ENCODE results near the gene POMT1. TPM values are rescaled to one million over a fixed set of nuclear protein-coding genes. Genes with fewer than 3 reads are reported as not detected.

POMT1 gene
- total RNA-seq, 4 donors from 2014 or later = 14.3 to 43.1 (median 32.2) TPM

- in situ Hi-C loops (cut with MboI; ENCODE audit: low sequenced_read_pairs in 4 of 4) = loop anchor here in 2 of 4 donors (25.0 kb wide), 1 partner anchor 708 kb away; no protein-coding TSS in a partner anchor
Measured at GRCh38 chr9:131554087-131554842, 51.5 kb downstream of the POMT1 start.

GRCh38 chr9:131554843-131555351 lies 52.2 kb downstream of the POMT1 start:
- no peaks in the 10 kb centered on the region for H3K4me1 ChIP-seq
- in situ Hi-C loops (cut with MboI; ENCODE audit: low sequenced_read_pairs in 4 of 4) (loop anchor here in 2 of 4 donors (25.0 kb wide), 1 partner anchor 707 kb away; no protein-coding TSS in a partner anchor), intact Hi-C loops (cut with DNase I; ENCODE audit: low total_unique reads) (no loop called here)
- ATAC-seq = no peak
- H3K27me3 ChIP-seq = peaks cover 40 to 52% (median 47%) of the 10 kb centered on the region in 3 donors
- H3K27ac ChIP-seq = no peak overlapping the region
- TF ChIP-seq CTCF (IDR thresholded peaks at IDR 0.05 in 4 of 5, conservative IDR thresholded peaks at IDR 0.05 in 1 of 5) (no peak), POLR2A (IDR thresholded peaks at IDR 0.05) (no peak)
- no peak overlapping the region for H3K4me3 ChIP-seq
- H3K36me3 ChIP-seq = no peaks in the 10 kb centered on the region
- H3K9me3 ChIP-seq = no peaks in the 10 kb centered on the region
- DNase-seq = no peak

More at GRCh38 chr9:131554087-131554842, 51.5 kb downstream of the POMT1 start:
- no peak for TF ChIP-seq POLR2A (IDR thresholded peaks at IDR 0.05)
- TF ChIP-seq CTCF (IDR thresholded peaks at IDR 0.05 in 4 of 5, conservative IDR thresholded peaks at IDR 0.05 in 1 of 5) = no peak
- Histone ChIP-seq H3K27ac (no peak overlapping the region), H3K36me3 (no peaks in the 10 kb centered on the region), H3K9me3 (no peaks in the 10 kb centered on the region), H3K4me3 (no peak overlapping the region), H3K4me1 (no peaks in the 10 kb centered on the region), H3K27me3 (peaks cover 40 to 58% (median 52%) of the 10 kb centered on the region in 3 donors)
- ATAC-seq = no peak
- intact Hi-C loops (cut with DNase I; ENCODE audit: low total_unique reads) = no loop called here
- DNase-seq = no peak

GRCh38 chr9:131555841-131556673 lies 53.3 kb downstream of the POMT1 start:
- intact Hi-C loops (cut with DNase I; ENCODE audit: low total_unique reads) (no loop called here), in situ Hi-C loops (cut with MboI; ENCODE audit: low sequenced_read_pairs in 4 of 4) (loop anchor here in 2 of 4 donors (25.0 kb wide), 1 partner anchor 706 kb away; no protein-coding TSS in a partner anchor)
- H3K4me1 ChIP-seq = no peaks in the 10 kb centered on the region
- peaks cover 40% of the 10 kb centered on the region in 3 donors for H3K27me3 ChIP-seq
- H3K27ac ChIP-seq = no peak overlapping the region
- no peak for DNase-seq
- H3K9me3 ChIP-seq = no peaks in the 10 kb centered on the region
- no peak for ATAC-seq
- no peaks in the 10 kb centered on the region for H3K36me3 ChIP-seq
- TF ChIP-seq POLR2A (IDR thresholded peaks at IDR 0.05) (no peak), CTCF (IDR thresholded peaks at IDR 0.05 in 4 of 5, conservative IDR thresholded peaks at IDR 0.05 in 1 of 5) (no peak)
- H3K4me3 ChIP-seq = no peak overlapping the region

GRCh38 chr9:131557855-131558548 lies 55.3 kb downstream of the POMT1 start:
- no peak overlapping the region for H3K27ac ChIP-seq
- in situ Hi-C loops (cut with MboI; ENCODE audit: low sequenced_read_pairs in 4 of 4) (loop anchor here in 2 of 4 donors (25.0 kb wide), 1 partner anchor 704 kb away; no protein-coding TSS in a partner anchor), intact Hi-C loops (cut with DNase I; ENCODE audit: low total_unique reads) (no loop called here)
- no peak overlapping the region for H3K4me3 ChIP-seq
- no peaks in the 10 kb centered on the region for H3K4me1 ChIP-seq
- no peak for ATAC-seq
- TF ChIP-seq POLR2A (IDR thresholded peaks at IDR 0.05) = no peak
- TF ChIP-seq CTCF (IDR thresholded peaks at IDR 0.05 in 4 of 5, conservative IDR thresholded peaks at IDR 0.05 in 1 of 5) = no peak
- peaks cover 27 to 36% (median 29%) of the 10 kb centered on the region in 3 donors for H3K27me3 ChIP-seq
- H3K36me3 ChIP-seq = no peaks in the 10 kb centered on the region
- DNase-seq = no peak
- no peaks in the 10 kb centered on the region for H3K9me3 ChIP-seq
